GM21390 (cell line): ENCODE measurements around the gene UBE2J1.
A peak's percentile ranks its signal among the peaks of the same experiment; 100 is the strongest.
"Not testable (repeated sequence)": the region's sequence is repeated elsewhere in the genome, so short reads cannot be mapped to it uniquely, and the experiment has no call there.

Experiments
- ATAC-seq: cut with Tn5 transposase; IDR thresholded peaks from one replicate; pipeline ENCODE4 v1.9.1; 2021; ENCODE audit not compliant: unreplicated experiment

UBE2J1 gene

DNA sequence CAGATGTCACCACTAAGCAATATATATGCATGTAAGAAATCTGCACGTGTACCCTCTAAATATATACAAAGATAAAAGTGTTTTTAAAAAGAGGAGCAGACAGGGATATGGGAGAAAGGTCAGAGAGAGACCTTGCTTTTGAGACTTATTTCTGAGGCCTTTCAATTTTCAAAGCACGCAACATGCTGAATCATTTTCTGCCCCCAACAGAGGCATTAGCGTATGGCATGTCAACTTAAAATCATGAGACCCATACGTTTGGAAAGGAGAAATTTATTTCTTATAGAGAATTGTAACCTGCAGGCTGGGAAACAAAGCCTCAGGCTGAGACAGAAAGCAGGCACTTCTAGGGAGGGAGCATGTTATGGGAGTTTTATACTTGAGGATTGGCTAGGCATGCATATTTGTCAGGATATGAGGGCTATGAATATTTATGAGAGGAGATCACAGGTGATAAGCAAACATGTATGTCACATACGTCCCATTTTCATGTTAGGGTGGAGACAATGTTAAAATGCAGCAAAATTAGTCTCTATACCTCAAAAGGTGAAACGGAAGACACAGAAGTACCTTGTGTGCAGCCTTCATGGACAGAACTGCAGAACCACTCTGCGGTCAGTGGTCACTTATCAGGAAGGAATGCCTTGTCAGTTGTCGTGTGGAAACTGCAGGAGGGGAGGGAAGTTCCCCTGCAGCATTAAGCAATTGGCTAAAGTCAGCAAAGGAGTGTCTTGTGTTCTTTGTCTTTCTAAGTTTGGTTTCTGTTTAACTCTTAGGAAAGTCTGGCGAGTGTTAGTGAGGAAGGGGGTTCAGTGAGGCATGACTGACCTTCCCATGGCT is 31.2 kb downstream of the UBE2J1 start:
- no peak for ATAC-seq

DNA sequence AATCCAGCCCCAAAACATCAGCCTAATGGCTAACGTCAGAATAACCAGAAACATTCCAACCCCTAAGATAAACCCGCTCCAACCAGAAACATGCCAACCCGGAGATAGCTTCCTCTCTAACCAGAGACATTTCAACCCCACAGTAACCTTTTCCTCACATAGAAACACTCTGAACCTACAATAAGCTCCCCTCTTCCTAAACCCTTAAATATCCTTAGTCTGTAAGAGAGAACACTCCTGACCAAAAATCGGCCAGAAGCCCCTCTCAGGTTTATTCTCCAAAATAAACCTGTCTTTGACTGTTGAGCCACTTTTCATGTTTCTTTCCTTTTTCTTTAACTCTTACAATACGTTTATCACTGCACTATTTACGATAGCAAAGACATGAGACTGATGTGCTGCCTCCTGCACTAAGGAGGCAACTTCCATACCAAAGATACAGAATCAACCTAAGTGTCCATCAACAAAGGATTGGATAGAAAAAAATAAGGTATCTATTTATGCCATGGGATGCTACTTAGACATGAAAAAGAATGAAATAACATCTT is 32.4 kb downstream of the UBE2J1 start:
- no peak for ATAC-seq

DNA sequence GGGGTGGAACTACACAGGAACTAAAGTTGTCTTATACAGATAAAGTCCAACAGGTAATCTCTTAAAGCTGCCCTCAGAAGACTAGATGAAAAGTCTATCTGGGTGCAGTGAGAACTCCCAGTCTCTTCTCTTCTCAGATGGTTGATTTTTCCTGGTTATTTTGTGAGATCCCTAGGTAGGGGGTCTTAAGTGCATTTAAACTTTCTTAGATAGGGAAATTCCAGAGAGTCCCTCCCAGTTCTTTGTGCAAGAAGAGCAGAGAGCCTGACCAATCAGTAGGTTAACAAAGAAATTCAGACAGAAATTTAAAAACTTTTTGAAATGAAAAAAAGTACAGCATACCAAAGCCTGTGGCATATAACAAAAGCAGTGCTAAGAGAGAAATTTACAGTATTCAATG is 35.5 kb downstream of the UBE2J1 start:
- no peak for ATAC-seq

DNA sequence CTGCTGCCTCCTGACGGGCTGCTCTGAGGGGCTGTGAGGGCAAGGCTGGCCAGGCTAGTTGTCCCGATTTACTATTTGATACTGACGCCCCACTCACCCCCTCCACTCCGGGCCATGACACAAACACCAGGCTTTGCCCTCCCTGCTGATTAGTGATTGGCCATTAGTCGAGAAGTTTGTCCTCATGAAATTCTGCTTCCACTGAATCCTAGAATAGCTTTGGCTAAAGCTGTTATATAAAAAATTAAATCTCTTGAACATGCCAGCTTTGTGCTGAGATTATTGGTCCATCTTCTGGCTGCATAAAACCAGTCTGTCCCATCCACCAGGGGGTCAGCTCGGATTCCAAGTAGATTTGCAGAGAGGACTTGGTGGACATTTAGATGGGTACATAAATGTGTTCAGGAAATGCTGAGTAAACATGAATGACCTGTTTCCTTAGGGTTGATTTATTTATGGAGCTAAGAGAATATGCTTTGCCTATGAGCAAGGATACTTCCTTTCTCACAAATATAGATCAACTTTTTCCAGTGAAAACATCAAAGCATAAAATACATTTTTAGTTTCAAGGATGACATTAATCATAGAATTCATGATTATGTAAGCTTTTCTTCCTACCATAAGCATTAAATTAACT is 37.2 kb downstream of the UBE2J1 start, which contains the start of gene GABRR2:
Gene GABRR2, minus strand, starts transcription at position 51 of the 637 bp plus-strand sequence. CDS start 134 bp downstream, outside the sequence.
- no peak for ATAC-seq

DNA sequence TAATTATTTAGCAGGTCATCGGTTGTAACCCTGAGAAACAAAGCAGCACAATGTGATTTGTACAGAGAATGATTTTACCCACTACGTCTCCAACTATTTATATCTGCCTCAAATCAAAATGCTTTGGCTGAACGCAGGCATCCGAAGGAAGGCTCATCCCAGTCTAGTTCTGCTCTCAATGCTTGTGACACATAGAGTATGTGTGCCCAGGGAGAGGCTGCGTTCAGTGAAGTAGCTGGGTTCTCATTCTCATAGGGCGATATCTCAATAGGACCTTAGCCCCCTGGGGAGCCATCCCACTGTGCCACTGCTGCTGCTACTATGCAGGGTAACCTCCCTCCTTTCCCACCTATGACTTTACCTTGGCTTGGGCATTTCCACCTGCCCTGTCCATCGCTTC is 37.8 kb downstream of the UBE2J1 start:
- ATAC-seq, result no peak

DNA sequence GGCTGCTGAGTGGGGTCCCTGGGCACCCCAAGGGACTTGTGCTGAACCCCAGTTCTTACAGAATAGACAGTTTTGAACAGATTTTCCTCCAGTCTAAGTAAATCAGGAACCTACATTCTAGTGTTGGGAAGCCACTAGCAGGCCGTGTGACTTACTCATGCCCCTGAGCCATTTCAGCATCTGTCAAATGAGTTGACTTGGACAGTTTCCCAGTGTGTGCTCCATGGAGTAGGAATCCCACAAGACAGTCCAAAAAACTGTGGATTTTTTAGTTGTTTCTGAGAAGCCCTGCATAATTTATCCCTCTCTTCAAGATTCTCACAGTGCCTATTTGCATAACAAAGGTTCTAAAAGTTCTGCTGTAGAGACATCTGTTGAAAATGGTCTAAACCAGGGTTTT is 39.5 kb downstream of the UBE2J1 start:
- no peak for ATAC-seq

DNA sequence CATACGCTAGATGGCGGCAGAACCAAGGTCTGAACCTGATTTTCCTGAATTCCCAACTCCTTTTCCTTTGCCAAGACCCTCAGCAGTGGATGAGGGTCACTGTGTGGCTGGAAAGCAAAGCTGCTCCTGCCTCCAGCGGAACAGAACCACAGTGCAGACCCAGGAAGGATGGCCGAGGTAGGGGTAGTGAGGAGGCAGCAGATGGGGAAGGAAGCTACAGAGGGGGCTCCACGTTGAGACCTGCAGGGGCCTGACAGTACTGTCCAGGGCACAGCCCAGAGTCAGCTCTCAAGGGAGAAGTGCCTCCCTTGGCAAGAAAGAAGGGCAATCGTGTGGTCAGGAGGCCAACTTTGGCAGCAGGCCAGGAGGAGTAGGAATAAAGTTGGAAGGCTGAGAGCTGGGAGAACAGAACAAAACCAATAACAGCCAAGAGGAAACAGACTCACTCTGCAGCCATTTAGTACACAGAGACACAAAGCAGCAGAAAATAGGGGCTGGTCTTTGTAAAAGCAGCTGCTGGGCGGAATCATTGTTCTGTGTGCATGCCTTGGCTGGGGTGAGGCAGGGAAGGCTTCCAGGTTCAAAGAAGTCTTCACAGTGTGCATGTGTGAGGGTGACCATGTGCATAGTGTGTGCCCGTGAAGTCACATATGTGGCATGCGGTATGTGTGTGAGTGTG is 40.5 kb downstream of the UBE2J1 start:
- no peak for ATAC-seq

DNA sequence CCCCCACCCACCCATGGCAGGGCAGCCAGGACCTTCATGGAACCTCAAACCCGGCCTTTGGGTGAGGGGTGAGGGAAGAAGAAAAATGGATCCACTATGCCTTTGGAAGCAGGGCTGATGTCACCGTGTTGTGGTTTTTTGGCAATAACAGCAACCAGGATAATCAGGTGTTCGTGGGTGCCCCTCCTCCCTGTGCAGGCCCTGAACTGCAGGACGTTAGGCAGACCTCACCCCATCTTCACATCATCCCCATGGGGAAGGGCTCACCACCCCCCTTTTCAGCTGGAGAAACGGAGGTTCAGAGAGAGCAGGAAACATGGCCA is 41.0 kb downstream of the UBE2J1 start:
- ATAC-seq, result no peak

DNA sequence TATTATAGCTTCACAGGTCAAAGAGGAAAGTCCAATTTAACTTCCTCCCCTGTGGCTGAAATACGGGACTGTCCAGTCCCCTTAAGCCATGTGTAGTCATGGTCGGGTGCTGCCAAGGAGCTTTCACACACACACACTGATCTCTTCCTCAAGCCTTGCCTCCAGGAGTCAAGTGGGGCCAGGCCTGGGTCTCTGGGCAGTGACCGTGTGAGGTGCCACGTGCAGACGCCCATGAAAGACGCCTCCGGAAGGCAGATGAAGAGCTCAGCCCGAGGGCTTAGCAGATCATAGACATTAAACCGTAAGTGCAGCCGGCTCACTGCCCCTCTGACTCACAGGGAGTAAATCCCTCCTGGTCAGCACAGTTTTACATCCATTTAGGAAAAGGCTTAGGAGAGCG is 41.6 kb downstream of the UBE2J1 start:
- no peak for ATAC-seq

DNA sequence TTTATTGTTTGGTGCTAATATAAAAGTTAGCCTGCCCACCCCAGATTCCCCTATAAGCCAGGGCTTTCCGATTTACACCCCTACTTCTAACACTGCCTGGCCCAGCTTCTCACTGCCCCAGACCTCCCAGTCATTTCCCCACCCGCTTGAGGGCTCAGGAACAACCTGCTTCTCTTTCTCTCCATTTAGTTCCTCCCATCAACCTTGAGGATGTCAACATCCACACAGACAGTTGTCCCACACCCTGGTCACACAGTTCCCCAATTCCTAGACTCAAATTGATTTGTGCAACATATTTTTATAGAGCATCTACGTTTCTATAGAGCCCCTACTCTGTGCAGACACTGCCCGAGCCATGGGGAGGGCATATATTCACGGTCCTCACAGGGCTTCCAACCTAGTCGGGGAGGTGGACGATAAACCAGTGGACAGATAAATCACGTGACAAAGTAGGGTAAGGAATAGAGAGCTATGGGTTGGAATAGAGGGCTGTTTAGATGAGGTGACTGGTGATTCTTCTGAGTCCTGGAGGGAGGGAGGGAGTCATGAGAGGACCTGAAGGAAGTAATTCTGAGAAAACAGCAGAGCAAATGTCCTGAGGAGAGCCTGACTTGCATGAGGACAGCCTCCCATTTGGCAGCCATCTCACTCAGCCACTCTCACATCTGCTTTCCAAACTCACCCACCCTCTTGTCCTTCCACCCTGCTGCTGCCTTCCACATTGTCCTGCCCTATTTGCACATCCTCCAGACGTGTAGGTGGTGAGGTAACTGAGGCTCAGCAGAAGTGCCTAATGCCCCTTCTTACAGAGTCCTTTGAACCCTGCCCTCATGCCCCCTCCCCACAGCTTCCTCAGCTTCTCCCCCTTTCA is 43.8 kb downstream of the UBE2J1 start:
- ATAC-seq, result no peak

DNA sequence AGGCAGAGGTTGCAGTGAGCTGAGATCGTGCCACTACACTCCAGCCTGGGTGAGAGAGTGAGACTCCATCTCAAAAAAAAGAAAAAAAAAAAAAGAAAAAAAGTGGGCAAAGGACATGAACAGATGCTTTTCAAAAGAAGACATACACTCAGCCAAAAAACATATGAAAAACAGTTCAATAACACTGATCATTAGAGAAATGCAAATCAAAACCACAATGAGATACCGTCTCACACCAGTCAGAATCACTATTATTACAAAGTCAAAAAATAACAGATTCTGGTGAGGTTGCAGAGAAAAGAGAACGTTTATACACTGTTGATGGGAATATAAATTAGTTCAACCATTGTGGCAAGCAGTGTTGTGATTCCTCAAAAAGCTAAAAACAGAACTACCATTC is 48.0 kb downstream of the UBE2J1 start:
- peak; percentile 64 for ATAC-seq

DNA sequence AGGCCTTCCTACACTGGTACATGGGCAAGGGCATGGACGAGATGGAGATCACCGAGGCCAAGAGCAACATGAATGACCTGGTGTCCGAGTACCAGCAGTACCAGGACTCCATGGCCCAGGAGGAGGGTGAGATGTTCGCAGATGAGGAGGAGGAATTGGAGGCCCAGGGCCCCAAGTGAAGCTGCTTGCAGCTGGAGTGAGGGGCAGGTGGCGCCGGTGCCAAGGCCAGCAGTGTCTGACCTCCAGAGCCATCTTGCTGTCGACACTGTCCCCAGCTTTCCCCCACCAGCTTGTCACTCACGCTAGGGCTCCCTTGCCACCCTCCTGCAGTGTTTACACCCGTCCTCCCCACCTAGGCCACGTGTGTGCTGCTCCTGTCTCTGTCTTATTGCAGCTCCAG is 49.6 kb downstream of the UBE2J1 start:
- no peak for ATAC-seq

DNA sequence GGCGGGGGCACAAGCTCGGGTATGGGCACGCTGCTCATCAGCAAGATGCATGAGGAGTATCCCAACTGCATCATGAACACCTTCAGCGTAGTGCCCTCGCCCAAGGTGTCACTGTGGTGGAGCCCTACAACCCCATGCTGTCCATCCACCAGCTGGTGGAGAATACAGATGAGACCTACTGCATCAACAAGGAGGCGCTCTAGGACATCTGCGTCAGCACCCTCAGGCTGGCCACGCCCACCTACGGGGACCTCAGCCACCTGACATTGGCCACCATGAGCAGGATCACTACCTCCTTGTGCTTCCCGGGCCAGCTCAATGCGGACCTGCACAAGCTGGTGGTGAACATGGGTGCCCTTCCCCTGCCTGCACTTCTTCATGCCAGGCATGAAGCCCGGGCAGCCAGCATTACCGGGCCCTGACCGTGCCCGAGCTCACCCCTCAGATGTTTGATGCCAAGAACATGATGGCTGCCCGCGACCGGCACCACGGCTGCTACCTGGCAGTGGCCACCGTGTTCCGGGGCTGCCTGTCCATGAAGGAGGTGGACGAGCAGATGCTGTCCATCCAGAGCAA is 50.2 kb downstream of the UBE2J1 start:
- ATAC-seq, result no peak

DNA sequence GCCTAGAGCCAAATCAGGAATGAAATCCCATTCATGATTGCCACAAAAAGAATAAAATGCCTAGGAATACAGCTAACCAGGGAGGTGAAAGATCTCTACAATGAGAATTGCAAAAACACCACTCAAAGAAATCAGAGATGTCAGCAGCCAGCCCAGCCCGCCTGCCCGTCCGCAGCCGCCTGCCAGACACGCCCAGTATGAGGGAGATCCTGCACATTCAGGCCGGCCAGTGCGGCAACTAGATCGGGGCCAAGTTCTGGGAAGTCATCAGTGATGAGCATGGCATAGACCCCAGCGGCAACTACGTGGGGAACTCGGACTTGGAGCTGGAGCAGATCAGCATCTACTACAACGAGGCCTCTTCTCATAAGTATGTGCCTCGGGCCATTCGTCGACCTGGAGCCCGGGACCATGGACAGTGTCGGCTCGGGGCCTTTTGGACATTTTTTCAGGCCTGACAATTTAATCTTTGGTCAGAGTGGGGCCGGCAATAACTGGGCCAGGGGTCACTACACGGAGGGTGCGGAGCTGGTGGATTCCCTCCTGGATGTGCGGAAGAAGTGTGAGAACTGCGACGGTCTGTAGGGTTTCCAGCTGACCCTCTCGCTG is 50.8 kb downstream of the UBE2J1 start:
- no peak for ATAC-seq

DNA sequence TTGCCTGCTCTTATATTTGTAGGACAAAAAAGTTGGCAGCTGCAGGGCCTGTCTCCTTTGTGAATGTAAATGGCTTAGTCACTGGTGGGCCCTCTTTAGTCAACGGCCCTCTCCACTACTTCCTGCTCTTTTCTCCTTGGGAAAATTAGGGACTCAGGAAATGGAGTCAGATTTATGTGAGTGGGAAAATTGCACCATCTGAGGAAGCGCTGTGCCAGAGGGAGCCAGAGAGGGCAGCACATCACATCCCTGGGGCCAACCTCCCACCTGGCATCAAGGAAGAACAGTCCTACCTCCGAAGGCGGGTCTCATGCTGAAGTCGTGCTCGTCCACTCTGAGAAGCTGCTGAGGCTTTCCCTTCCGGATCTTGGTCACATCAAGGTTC is 53.1 kb downstream of the UBE2J1 start:
- no peak for ATAC-seq

DNA sequence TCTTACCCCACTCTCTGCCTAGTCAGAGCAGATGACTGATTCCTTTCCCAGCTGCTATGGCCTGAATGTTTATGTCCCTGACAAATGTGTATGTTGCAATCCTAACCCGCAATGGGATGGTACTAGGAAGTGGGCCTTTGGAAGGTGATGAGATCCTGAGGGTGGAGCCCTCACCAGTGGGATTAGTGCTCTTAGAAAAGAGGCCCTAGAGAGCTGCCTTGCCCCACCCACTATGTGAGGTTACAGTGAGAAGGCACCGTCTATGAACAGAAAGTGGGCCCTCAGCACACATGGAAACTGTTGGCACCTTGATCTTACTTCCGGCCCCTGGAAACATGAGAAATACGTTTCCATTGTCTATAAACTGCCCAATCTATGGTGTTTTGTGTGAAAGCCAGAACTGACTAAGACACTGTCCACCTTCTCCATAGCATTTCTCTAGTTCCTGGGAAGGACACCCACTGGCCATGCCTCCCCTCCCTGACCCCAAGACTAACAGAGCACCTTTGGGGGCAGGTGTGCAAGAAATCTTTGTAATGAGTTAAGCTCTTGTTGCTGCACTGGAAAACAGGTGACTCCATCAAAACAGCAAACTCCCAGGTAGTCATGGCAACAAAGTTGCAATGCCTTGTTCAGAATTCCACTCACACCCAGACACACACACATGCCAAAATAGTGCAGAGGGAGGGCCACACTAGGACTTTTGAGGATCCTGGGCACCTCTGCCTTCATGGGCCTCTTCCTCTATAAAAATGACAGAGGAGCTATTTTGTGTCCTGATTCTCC is 53.6 kb downstream of the UBE2J1 start:
- ATAC-seq, result peak; percentile 24

DNA sequence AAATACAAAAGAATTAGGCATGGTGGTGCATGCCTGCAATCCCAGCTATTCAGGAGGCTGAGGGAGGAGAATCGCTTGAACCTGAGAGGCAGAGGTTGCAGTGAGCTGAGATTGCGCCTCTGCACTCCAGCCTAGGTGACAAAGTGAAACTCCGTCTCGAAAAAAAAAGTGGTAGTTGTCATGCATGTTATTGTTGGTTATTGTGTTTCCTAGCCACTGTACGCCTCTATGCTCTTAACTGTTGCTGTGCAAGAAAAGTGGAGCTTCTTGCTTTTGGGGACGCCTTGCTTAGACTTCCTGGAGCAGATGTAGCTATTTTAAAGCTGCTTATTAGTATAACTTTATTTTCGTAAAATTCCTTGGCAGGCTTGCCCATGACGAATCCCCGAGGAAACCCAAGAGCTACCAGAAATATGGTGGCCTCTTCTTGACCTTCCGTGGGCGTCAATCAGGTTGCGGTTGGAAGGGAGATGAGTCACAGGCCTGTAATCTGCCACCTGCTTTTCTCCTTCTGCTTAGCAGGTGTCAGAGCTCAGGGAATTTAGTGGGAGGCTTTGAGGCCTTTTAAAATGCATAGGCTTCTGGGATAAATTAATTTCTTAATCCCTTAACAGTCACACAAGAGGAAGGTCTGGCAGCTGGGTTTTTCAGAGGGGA is 54.7 kb downstream of the UBE2J1 start:
- ATAC-seq, result peak; percentile 92

DNA sequence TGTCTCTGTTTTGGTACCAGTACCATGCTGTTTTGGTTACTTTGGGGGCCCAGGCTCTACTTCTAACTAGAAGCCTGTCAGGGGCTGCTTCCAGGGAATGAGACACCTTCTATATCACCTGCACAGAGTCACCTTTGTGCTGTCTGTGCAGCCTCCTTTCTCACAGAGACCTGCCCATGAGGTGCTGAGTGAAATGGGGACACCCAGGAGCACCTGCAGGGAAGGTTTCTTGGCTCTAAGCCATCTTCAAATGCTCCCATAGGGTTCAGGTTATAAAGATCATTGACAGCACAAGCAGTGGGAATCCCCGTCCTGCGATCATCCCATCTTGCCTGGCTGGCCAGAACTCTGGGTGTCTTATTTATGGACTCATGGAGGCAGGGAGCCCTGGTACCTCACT is 56.5 kb downstream of the UBE2J1 start:
- no peak for ATAC-seq

DNA sequence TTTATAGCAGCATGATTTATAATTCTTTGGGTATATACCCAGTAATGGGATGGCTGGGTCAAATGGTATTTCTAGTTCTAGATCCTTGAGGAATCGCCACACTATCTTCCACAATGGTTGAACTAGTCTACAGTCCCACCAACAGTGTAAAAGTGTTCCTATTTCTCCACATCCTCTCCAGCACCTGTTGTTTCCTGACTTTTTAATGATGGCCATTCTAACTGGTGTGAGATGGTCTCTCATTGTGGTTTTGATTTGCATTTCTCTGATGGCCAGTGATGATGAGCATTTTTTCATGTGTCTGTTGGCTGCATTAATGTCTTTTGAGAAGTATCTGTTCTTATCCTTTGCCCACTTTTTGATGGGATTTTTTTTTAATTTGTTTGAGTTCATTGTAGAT is 57.4 kb downstream of the UBE2J1 start:
- not testable (repeated sequence) for ATAC-seq
